Measurements from ENCODE around the gene LASP1. TPM values are rescaled to one million over a fixed set of nuclear protein-coding genes. Genes with fewer than 3 reads are reported as not detected.
A peak's percentile ranks its signal among the peaks of the same experiment; 100 is the strongest.
"Not testable (repeated sequence)": the region's sequence is repeated elsewhere in the genome, so short reads cannot be mapped to it uniquely, and the experiment has no call there.

Gene LASP1
- total and polyA plus RNA-seq, 2 of the 4 experiments (the other 2 are of a cell fraction) = 79.8 to 262 TPM

- Histone ChIP-seq H3K9ac (ENCODE audit: low read depth, low read length) (no peak overlapping the region), H2AFZ (replicated peaks; ENCODE audit: low read length, poor library complexity) (no peak overlapping the region), H2BK5ac (ENCODE audit: low read depth, low read length, poor library complexity, severe bottlenecking) (no peak overlapping the region), H3K4me1 (ENCODE audit: control insufficient read depth, insufficient read depth, low read length) (0 out of 2 replicates have a peak, but pooled peaks cover 2% of the 10 kb centered on the region), H4K20me1 (ENCODE audit: insufficient read depth, low read length) (no peaks in the 10 kb centered on the region), H4K8ac (ENCODE audit: low read depth in 2 of 2, low read length in 2 of 2) (no peak overlapping the region), H3K79me1 (ENCODE audit: low read depth in 1 of 2, low read length in 2 of 2) (no peaks in the 10 kb centered on the region), H2BK15ac (ENCODE audit: low read depth, low read length) (no peak overlapping the region), H3K36me3 (ENCODE audit: control insufficient read depth, insufficient read depth, low read length) (no peaks in the 10 kb centered on the region), H2AK5ac (ENCODE audit: low read depth, low read length) (no peak overlapping the region), H3K4ac (ENCODE audit: low read depth, low read length) (no peak overlapping the region), H3K27ac (ENCODE audit: insufficient read depth, low read length) (no peak overlapping the region), H3K14ac (replicated peaks; ENCODE audit: low read depth, low read length) (no peak overlapping the region), H4K91ac (ENCODE audit: insufficient read depth, low read depth, low read length) (no peak overlapping the region), H2BK20ac (ENCODE audit: low read depth, low read length) (no peak overlapping the region), H3K4me2 (ENCODE audit: low read depth, low read length) (no peak overlapping the region), H4K5ac (ENCODE audit: low read depth, low read length) (no peak overlapping the region), H3K56ac (ENCODE audit: extremely low read depth, insufficient read depth, low read length) (no peak overlapping the region), H3K4me3 (ENCODE audit: insufficient read depth, low read depth, low read length) (no peak overlapping the region), H3K9me1 (ENCODE audit: insufficient read depth, low read length) (no peaks in the 10 kb centered on the region), H3K23ac (ENCODE audit: low read depth, low read length) (no peak overlapping the region), H2BK120ac (ENCODE audit: low read depth, low read length) (no peak overlapping the region), H3K9me3 (ENCODE audit: control insufficient read depth, insufficient read depth, low read length) (no peaks in the 10 kb centered on the region), H2AK9ac (replicated peaks; ENCODE audit: low read depth, low read length, poor library complexity) (no peak overlapping the region), H3K18ac (ENCODE audit: low read depth, low read length) (no peak overlapping the region), H3K27me3 (ENCODE audit: control insufficient read depth, insufficient read depth, low read length) (no peaks in the 10 kb centered on the region)
- in situ Hi-C loops (cut with MboI; ENCODE audit: low sequenced_read_pairs) = no loop called here
- dilution Hi-C loops (cut with HindIII; ENCODE audit: low sequenced_read_pairs, unreplicated experiment) = no loop called here
- CTCF ChIA-PET = interaction anchor here (1.1 kb wide), 1 partner anchor 36 kb away, joined by 3 read pairs; no protein-coding TSS in a partner anchor
- no peak for TF ChIP-seq RCOR1 (IDR thresholded peaks at IDR 0.05; ENCODE audit: insufficient replicate concordance, low read length)
- WGBS, 2 experiments (ENCODE audit: extremely low coverage in 2 of 2, insufficient read length in 1 of 2) = 60% methylated on average over 1 of the region's 2 CpGs; no CpG with 5 or more reads in 1 of the 2 experiments
- POLR2A ChIA-PET (ENCODE audit: unreplicated experiment) = no interaction called here
- ATAC-seq (ENCODE audit: low read depth) (no peak), DNase-seq (no peak)
- intact Hi-C loops (cut with micrococcal nuclease) = no loop called here
- no TSS peak for BruUV-seq (replicated peaks)
Observed at GRCh38 chr17:38947189-38947588, 77.3 kb downstream of the LASP1 start.

GRCh38 chr17:38953800-38954199, 83.9 kb downstream of the LASP1 start:
- ATAC-seq (ENCODE audit: low read depth) = not testable (repeated sequence)

More at GRCh38 chr17:38953800-38954199, 83.9 kb downstream of the LASP1 start:
- H2AFZ ChIP-seq (replicated peaks; ENCODE audit: low read length, poor library complexity); CTCF ChIA-PET; H3K27me3 ChIP-seq (ENCODE audit: control insufficient read depth, insufficient read depth, low read length); in situ Hi-C loops (cut with MboI; ENCODE audit: low sequenced_read_pairs); intact Hi-C loops (cut with micrococcal nuclease); H3K4me2 ChIP-seq (ENCODE audit: low read depth, low read length); H3K4me1 ChIP-seq (ENCODE audit: control insufficient read depth, insufficient read depth, low read length); H3K9me1 ChIP-seq (ENCODE audit: insufficient read depth, low read length); H3K79me1 ChIP-seq (ENCODE audit: low read depth in 1 of 2, low read length in 2 of 2); H3K4me3 ChIP-seq (ENCODE audit: insufficient read depth, low read depth, low read length); H3K9me3 ChIP-seq (ENCODE audit: control insufficient read depth, insufficient read depth, low read length); H2BK5ac ChIP-seq (ENCODE audit: low read depth, low read length, poor library complexity, severe bottlenecking); H3K56ac ChIP-seq (ENCODE audit: extremely low read depth, insufficient read depth, low read length); dilution Hi-C loops (cut with HindIII; ENCODE audit: low sequenced_read_pairs, unreplicated experiment); H3K27ac ChIP-seq (ENCODE audit: insufficient read depth, low read length); H3K36me3 ChIP-seq (ENCODE audit: control insufficient read depth, insufficient read depth, low read length); H4K91ac ChIP-seq (ENCODE audit: insufficient read depth, low read depth, low read length); DNase-seq; H3K18ac ChIP-seq (ENCODE audit: low read depth, low read length); H4K8ac ChIP-seq (ENCODE audit: low read depth in 2 of 2, low read length in 2 of 2); POLR2A ChIA-PET (ENCODE audit: unreplicated experiment); H4K5ac ChIP-seq (ENCODE audit: low read depth, low read length); H3K23ac ChIP-seq (ENCODE audit: low read depth, low read length); H2BK120ac ChIP-seq (ENCODE audit: low read depth, low read length); H3K9ac ChIP-seq (ENCODE audit: low read depth, low read length); H2AK9ac ChIP-seq (replicated peaks; ENCODE audit: low read depth, low read length, poor library complexity); H4K20me1 ChIP-seq (ENCODE audit: insufficient read depth, low read length); BruUV-seq (replicated peaks): not testable (repeated sequence)
- Histone ChIP-seq H2AK5ac (ENCODE audit: low read depth, low read length) (peak overlapping the region; percentile 59; the same call in 1 of the 2 replicates), H2BK15ac (ENCODE audit: low read depth, low read length) (peak overlapping the region; percentile 70; the same call in 1 of the 3 replicates), H3K14ac (replicated peaks; ENCODE audit: low read depth, low read length) (peak overlapping the region; percentile 35; the same call in 1 of the 2 replicates), H3K4ac (ENCODE audit: low read depth, low read length) (peak overlapping the region; percentile 30; the same call in 1 of the 2 replicates), H2BK20ac (ENCODE audit: low read depth, low read length) (0 out of 2 replicates have a peak overlapping the region, but pooled peaks have one; percentile 48)
- WGBS, 2 experiments (ENCODE audit: extremely low coverage in 2 of 2, insufficient read length in 1 of 2) = no CpG with 5 or more reads among the region's 7 CpGs

All from IMR-90 (cell line).